A673 (cell line): Measurements from ENCODE around the gene IL1RAP. TPM values are rescaled to one million over a fixed set of nuclear protein-coding genes. Genes with fewer than 3 reads are reported as not detected.

ENCODE experiments used
- BruUV-seq: library from RNA; stranded (reverse); fragments of 400-500 nt; replicated peaks from 2 replicates; lab custom pipeline; 2021; lab: Mats Ljungman, UMichigan
- CTCF ChIA-PET: fragments of 300-600 bp; sonication (Branson Sonifier 250); formaldehyde crosslinking; loops from one replicate; lab custom pipeline; 2022; ENCODE audit warnings: antibody characterized with exemption; lab: Charles Lee
- POLR2A ChIA-PET: fragments of 300-600 bp; sonication (Branson Sonifier 250); formaldehyde crosslinking; loops from one replicate; lab custom pipeline; 2022; ENCODE audit warnings: antibody characterized with exemption; ENCODE audit not compliant: low non-redundant PET; lab: Charles Lee
- DNase-seq: peaks from one replicate; pipeline ENCODE4 v3.0.0-alpha.2; 2015; ENCODE audit warnings: low spot score
- H3K27ac ChIP-seq: fragments of 200-600 bp; sonication (generic); 2 replicates; pipeline ENCODE4 v1.5.1; 2016; ENCODE audit warnings: mixed run types, low read depth, mild to moderate bottlenecking, mixed read lengths, antibody characterized with exemption, low read length; ENCODE audit not compliant: poor library complexity, severe bottlenecking
- H3K27me3 ChIP-seq: fragments of 200-600 bp; sonication (generic); replicated peaks from 2 replicates; pipeline ENCODE4 v1.6.1; 2017; ENCODE audit warnings: mixed run types, low read depth, mild to moderate bottlenecking, mixed read lengths, antibody characterized with exemption, low read length; ENCODE audit not compliant: insufficient read depth, poor library complexity
- H3K36me3 ChIP-seq: fragments of 200-600 bp; sonication (generic); 2 replicates; pipeline ENCODE4 v1.6.1; 2016; ENCODE audit warnings: mixed run types, mild to moderate bottlenecking, mixed read lengths, antibody characterized with exemption, low read length; ENCODE audit not compliant: insufficient read depth, poor library complexity, severe bottlenecking
- H3K4me1 ChIP-seq: fragments of 200-600 bp; sonication (generic); 2 replicates; pipeline ENCODE4 v1.6.1; 2017; ENCODE audit warnings: mixed run types, mild to moderate bottlenecking, mixed read lengths, antibody characterized with exemption, low read length; ENCODE audit not compliant: insufficient read depth, poor library complexity, severe bottlenecking
- H3K4me3 ChIP-seq: fragments of 200-600 bp; sonication (generic); 2 replicates; pipeline ENCODE4 v1.5.1; 2016; ENCODE audit warnings: low read depth, mixed run types, mild to moderate bottlenecking, mixed read lengths, low read length; ENCODE audit not compliant: poor library complexity, severe bottlenecking
- H3K9me3 ChIP-seq: fragments of 200-600 bp; sonication (generic); 2 replicates; pipeline ENCODE4 v1.6.1; 2016; ENCODE audit warnings: mixed run types, low read depth, mild to moderate bottlenecking, mixed read lengths, antibody characterized with exemption, low read length; ENCODE audit not compliant: poor library complexity, severe bottlenecking
- EZH2 ChIP-seq: fragments of 200-600 bp; sonication (generic); IDR thresholded peaks from 2 replicates; pipeline ENCODE4 v1.6.1; 2017; ENCODE audit warnings: borderline replicate concordance, low read depth, mild to moderate bottlenecking, mixed read lengths, antibody characterized with exemption, low read length; ENCODE audit not compliant: poor library complexity, severe bottlenecking
- intact Hi-C: fragments of 100-400 bp; cut with micrococcal nuclease; formaldehyde crosslinking; loops from one replicate; pipeline ENCODE4 v1.10.0; 2022; ENCODE audit not compliant: unreplicated experiment
- total RNA-seq: library from RNA; stranded (reverse); gene quantifications from 2 replicates; pipeline ENCODE4 v1.2.3, GENCODE V29; 2021
- TF ChIP-seq, protein P1 (sequence below): fragments of 300-800, 200-600 bp; sonication (generic); conservative IDR thresholded peaks from 2 replicates; pipeline ENCODE4 v1.5.1; 2017; ENCODE audit warnings: low read depth, mild to moderate bottlenecking, antibody characterized with exemption, low read length, moderate library complexity, mixed read lengths

The IL1RAP gene
- total RNA-seq, 1 experiment from 2014 or later: 207 TPM

DNA sequence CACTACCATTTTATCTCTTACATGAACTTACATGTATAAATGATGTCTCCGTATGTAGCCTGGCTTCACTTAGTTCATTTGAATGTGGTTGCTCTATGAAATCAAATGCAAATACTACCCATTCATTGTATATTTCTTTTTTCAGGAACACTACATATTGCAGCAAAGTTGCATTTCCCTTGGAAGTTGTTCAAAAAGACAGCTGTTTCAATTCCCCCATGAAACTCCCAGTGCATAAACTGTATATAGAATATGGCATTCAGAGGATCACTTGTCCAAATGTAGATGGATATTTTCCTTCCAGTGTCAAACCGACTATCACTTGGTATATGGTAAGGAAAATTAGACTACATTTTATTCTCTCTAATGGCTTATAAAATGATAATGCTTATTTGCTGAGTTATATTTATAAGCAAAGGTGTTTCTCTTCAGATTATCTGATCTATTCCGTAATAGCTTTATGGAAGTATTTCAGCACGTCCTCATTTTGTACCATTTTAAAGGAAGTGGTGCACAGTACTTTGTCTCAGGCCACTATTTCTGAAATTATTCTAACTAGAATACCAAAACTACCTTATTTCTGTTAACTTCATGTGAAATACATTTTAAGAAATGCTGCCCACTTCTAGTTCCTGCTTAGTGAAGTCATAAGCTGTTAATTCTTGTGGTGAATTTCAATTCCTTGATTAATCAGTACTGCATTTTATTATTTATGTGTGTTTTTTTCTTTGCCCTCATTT, 95.1 kb downstream of the IL1RAP start:
- TF ChIP-seq, protein P1, sequence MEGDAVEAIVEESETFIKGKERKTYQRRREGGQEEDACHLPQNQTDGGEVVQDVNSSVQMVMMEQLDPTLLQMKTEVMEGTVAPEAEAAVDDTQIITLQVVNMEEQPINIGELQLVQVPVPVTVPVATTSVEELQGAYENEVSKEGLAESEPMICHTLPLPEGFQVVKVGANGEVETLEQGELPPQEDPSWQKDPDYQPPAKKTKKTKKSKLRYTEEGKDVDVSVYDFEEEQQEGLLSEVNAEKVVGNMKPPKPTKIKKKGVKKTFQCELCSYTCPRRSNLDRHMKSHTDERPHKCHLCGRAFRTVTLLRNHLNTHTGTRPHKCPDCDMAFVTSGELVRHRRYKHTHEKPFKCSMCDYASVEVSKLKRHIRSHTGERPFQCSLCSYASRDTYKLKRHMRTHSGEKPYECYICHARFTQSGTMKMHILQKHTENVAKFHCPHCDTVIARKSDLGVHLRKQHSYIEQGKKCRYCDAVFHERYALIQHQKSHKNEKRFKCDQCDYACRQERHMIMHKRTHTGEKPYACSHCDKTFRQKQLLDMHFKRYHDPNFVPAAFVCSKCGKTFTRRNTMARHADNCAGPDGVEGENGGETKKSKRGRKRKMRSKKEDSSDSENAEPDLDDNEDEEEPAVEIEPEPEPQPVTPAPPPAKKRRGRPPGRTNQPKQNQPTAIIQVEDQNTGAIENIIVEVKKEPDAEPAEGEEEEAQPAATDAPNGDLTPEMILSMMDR: no peak
- no peak for TF ChIP-seq EZH2
- ChIA-PET POLR2A (no interaction called here), CTCF (no interaction called here)
- Histone ChIP-seq H3K4me3 (no peak overlapping the region), H3K27ac (peak overlapping the region; percentile 12), H3K27me3 (no peaks in the 10 kb centered on the region), H3K4me1 (peaks cover 15% of the 10 kb centered on the region), H3K9me3 (peaks cover 13% of the 10 kb centered on the region), H3K36me3 (peaks cover 78% of the 10 kb centered on the region)
- BruUV-seq: no TSS peak
- intact Hi-C loops: no loop called here
- no peak for DNase-seq

DNA sequence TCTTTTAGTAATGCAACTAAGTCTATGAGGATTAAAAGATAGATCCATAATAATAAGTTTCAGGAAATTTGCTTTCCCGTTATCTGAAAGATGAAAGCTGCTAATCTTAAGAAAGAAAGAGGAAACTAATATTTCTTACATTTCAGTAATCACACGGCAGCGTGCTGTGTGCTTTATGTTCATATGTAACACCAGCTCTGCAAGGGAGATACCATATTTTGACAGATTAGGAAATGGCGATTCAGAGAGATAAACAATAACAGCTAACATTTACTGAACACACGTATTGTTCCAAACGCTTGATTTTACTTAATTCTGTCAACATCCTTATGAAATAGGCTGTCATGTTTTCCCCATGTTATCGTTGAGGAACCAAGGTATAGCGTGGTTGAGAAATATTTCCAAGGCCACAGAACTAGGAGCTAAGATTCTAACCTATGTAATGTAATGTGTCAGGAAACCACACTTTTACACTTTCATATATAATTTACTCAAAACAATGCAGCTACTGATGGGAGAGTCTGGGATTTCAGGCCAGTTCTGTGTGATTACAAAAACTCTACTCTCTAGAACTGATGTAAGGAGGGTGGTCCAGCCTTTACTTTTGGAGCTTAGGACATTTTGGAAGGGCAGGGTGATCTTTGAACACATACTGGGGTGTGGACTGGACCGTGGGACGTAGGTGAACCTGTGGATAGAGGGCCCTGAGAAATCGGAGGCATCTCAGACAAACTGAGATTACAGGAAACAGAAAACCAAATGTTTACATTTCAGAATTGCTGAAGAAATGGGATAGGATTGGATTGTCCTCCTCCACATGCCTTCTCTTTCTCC, 100.6 kb downstream of the IL1RAP start:
- TF ChIP-seq, protein P1: no peak
- TF ChIP-seq EZH2: no peak
- POLR2A ChIA-PET: no interaction called here
- no peak overlapping the region for H3K4me3 ChIP-seq
- no peaks in the 10 kb centered on the region for H3K27me3 ChIP-seq
- no peak overlapping the region for H3K27ac ChIP-seq
- no TSS peak for BruUV-seq
- CTCF ChIA-PET: no interaction called here
- H3K9me3 ChIP-seq: no peaks in the 10 kb centered on the region
- peaks cover 30% of the 10 kb centered on the region for H3K4me1 ChIP-seq
- intact Hi-C loops: no loop called here
- peaks cover 46% of the 10 kb centered on the region for H3K36me3 ChIP-seq
- DNase-seq: no peak

DNA sequence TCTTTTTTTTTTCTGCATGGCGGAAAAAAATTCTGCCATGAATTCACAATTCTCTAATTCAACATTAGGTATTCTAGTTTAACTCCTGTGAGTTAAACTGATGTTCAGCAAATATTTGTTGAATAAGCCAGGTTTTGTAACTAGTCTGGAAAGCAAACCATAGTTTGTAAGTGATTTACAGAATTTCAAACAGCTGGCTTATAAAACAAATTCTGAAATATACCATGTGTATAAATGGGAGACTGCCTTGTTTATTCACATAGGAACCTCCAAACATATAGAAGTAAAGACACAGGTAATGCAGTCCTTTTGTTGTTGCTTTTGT, 101.1 kb downstream of the IL1RAP start:
- Histone ChIP-seq H3K9me3 (no peaks in the 10 kb centered on the region), H3K27ac (no peak overlapping the region), H3K4me3 (no peak overlapping the region), H3K4me1 (peaks cover 30% of the 10 kb centered on the region), H3K27me3 (no peaks in the 10 kb centered on the region), H3K36me3 (peaks cover 43% of the 10 kb centered on the region)
- intact Hi-C loops: no loop called here
- TF ChIP-seq, protein P1: no peak
- TF ChIP-seq EZH2: no peak
- no TSS peak for BruUV-seq
- CTCF ChIA-PET: no interaction called here
- POLR2A ChIA-PET: no interaction called here
- DNase-seq: no peak
